Measurements from ENCODE around the gene NACC2. TPM values are rescaled to one million over a fixed set of nuclear protein-coding genes. Genes with fewer than 3 reads are reported as not detected.

Gene NACC2
- total and polyA plus RNA-seq, 9 of the 15 experiments (the other 6 are each of a cell fraction or from before 2014, with no cell fraction given): 0.70 to 25.1 (median 5.6) TPM

DNA sequence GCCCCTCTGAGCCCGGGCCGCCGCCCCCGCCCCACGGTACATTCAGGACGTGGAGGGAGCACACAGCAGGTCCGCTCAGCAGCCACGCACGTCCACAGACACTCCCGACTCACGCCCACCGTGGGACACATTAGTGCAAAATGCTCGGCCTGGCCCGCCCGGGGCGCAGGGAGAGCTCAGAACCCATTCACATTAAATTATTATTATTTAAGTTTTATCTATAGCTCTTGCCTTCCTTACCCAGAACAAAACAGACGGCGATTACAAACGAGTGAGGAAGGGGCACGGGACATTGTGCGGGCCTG lies 86.4 kb downstream of the NACC2 start (continued):
- TF ChIP-seq, protein P1, sequence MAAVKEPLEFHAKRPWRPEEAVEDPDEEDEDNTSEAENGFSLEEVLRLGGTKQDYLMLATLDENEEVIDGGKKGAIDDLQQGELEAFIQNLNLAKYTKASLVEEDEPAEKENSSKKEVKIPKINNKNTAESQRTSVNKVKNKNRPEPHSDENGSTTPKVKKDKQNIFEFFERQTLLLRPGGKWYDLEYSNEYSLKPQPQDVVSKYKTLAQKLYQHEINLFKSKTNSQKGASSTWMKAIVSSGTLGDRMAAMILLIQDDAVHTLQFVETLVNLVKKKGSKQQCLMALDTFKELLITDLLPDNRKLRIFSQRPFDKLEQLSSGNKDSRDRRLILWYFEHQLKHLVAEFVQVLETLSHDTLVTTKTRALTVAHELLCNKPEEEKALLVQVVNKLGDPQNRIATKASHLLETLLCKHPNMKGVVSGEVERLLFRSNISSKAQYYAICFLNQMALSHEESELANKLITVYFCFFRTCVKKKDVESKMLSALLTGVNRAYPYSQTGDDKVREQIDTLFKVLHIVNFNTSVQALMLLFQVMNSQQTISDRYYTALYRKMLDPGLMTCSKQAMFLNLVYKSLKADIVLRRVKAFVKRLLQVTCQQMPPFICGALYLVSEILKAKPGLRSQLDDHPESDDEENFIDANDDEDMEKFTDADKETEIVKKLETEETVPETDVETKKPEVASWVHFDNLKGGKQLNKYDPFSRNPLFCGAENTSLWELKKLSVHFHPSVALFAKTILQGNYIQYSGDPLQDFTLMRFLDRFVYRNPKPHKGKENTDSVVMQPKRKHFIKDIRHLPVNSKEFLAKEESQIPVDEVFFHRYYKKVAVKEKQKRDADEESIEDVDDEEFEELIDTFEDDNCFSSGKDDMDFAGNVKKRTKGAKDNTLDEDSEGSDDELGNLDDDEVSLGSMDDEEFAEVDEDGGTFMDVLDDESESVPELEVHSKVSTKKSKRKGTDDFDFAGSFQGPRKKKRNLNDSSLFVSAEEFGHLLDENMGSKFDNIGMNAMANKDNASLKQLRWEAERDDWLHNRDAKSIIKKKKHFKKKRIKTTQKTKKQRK (IDR thresholded peaks at IDR 0.05; ENCODE audit: borderline replicate concordance, low read depth, low read length): no peak
- TF ChIP-seq DPF2 (IDR thresholded peaks at IDR 0.05) (no peak), FOSL1 (tag; conservative IDR thresholded peaks at IDR 0.05) (0 out of 2 replicates have a peak, but pooled peaks have one; percentile 37), MYBL2 (IDR thresholded peaks at IDR 0.05; ENCODE audit: low read depth) (no peak), MYBL2 (CRISPR knock-in tag; IDR thresholded peaks at IDR 0.05; ENCODE audit: borderline replicate concordance) (no peak), ZNF143 (CRISPR knock-in tag; IDR thresholded peaks at IDR 0.05) (no peak), PHTF2 (CRISPR knock-in tag; IDR thresholded peaks at IDR 0.05) (no peak), GTF2A2 (tag; IDR thresholded peaks at IDR 0.05) (no peak), NELFE (IDR thresholded peaks at IDR 0.05; ENCODE audit: insufficient read depth, insufficient read length) (no peak)

All from K562 (cell line).